Fibroblast of peridontal ligament (primary cell): ENCODE measurements around the gene NFAT5.
A peak's percentile ranks its signal among the peaks of the same experiment; 100 is the strongest.
"Not testable (repeated sequence)": the region's sequence is repeated elsewhere in the genome, so short reads cannot be mapped to it uniquely, and the experiment has no call there.

Source experiments
- DNase-seq: peaks from one replicate; pipeline ENCODE4 v3.0.0-alpha.2; 2010; ENCODE audit errors: extremely low read depth

The NFAT5 gene, protein sequence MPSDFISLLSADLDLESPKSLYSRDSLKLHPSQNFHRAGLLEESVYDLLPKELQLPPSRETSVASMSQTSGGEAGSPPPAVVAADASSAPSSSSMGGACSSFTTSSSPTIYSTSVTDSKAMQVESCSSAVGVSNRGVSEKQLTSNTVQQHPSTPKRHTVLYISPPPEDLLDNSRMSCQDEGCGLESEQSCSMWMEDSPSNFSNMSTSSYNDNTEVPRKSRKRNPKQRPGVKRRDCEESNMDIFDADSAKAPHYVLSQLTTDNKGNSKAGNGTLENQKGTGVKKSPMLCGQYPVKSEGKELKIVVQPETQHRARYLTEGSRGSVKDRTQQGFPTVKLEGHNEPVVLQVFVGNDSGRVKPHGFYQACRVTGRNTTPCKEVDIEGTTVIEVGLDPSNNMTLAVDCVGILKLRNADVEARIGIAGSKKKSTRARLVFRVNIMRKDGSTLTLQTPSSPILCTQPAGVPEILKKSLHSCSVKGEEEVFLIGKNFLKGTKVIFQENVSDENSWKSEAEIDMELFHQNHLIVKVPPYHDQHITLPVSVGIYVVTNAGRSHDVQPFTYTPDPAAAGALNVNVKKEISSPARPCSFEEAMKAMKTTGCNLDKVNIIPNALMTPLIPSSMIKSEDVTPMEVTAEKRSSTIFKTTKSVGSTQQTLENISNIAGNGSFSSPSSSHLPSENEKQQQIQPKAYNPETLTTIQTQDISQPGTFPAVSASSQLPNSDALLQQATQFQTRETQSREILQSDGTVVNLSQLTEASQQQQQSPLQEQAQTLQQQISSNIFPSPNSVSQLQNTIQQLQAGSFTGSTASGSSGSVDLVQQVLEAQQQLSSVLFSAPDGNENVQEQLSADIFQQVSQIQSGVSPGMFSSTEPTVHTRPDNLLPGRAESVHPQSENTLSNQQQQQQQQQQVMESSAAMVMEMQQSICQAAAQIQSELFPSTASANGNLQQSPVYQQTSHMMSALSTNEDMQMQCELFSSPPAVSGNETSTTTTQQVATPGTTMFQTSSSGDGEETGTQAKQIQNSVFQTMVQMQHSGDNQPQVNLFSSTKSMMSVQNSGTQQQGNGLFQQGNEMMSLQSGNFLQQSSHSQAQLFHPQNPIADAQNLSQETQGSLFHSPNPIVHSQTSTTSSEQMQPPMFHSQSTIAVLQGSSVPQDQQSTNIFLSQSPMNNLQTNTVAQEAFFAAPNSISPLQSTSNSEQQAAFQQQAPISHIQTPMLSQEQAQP (N-terminal part only)

DNA sequence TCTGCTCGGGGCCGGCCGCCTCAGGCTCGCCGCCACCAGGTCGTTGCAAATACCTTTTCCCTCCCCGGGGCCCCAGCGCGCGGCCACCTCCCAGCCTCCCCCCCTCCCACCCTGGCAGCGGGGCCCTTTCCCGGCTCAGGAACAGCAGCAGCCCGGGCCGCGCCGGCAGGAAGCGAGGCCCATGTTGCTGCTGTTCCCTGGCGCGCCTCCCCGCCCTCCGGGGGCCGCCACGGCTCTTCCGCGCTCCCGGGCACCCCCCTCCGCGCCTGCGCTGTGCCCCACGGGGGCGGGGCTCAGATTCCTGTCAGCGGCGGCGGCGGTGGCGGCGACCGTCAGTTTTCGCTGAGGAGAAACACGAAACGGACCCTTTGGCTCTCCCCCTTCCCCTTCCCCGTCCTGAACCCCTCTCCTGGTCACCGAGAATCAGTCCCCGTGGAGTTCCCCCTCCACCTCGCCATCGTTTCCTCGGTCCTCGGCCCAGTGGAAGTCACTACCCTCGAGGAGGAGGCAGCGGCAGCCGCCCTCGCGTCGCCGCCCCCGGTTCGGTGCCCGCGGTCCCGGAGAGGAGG is at the start of gene NFAT5:
Gene NFAT5 (plus strand): TSS at position 296 of the 569 bp plus-strand sequence. CDS start 336 bp downstream, outside the sequence.
- DNase-seq = peak; percentile 71

DNA sequence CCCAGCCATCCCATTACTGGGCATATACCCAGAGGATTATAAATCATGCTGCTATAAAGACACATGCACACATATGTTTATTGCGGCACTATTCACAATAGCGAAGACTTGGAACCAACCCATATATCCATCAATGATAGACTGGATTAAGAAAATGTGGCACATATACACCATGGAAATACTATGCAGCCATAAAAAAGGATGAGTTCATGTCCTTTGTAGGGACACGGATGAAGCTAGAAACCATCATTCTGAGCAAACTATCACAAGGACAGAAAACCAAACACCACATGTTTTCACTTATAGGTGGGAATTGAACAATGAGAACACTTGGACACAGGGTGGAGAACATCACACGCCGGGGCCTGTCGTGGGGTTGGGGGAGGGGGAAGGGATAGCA is 47.9 kb upstream of the NFAT5 start:
- not testable (repeated sequence) for DNase-seq

DNA sequence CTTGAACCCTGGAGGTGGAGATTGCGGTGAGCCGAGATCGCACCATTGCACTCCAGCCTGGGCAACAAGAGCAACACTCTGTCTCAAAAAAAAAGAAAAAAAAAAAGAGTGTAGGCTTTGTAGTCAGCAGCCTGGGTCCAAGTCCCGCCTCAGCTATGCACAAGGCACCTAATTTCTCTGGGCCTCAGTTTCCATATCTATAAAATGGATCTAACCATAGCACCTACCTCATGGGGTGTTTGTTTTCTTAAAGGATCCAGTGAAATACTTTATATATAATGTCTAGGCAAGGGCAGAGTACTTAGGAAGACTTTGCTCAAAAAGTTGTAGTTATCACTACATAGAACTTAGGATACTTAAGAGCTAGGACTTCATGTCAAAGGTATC is 45.4 kb upstream of the NFAT5 start:
- DNase-seq = no peak

DNA sequence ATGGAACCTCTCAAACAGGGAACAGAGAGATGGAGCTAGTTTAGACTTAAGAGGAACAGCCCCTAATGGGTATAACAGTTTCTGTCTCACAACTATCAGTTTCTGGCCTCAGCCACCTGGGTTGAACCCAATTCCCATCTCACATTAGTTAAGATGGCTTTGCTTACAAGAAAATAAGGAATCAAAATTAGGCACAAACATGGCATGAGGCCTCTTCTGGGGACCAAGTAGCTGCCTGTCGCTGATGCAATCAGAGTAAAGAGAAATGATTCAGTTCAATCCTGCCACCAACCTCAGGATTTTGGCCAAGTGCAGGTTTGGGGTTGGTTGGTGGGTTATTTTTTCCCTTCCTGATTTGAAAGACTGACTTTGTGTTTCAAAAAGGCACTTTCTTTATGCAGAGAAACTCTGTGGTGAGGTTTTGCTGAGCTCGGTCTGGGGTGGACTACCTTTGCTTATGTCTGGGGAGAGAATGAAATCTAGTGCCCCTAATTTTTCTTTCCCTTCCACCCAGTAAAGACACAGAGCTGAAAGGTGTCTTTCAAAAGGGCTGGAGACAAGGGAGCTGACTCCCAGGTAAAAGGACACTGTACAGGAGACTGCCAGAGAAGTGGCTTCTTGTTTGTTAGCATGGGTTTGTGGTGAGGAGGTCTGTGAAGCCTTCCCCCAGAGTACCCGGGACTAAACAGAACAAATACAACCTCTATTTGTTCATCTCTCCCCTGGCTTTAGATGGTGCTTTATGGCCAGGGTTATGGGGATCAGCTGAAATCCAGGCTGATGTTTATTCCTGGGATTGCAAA is 44.8 kb upstream of the NFAT5 start:
- peak; percentile 63 for DNase-seq

DNA sequence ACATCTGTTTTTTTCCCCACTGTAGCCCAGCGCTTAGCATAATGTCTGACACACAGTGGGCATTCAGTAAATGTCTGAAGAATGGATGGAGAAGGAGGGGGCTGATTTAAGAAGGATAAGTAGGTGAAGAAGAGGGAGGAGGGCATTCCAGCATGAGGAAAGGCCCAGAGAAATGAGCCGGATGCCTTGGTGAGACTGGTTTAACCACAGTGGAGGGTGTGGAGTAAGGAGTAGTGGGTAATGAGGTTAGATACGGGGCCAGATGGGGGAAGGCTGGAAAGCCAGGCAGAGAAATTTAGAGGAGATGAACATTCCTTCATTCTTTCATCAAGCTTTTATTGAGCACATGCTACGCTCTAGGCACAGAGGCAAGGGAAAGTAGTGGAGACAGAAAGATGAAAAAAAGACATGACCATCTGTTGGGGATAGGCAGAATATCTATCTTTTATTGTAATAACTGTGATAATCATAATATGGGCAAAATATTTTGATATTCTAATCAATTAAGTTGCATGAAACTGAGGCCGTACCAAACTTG is 43.7 kb upstream of the NFAT5 start:
- no peak for DNase-seq

DNA sequence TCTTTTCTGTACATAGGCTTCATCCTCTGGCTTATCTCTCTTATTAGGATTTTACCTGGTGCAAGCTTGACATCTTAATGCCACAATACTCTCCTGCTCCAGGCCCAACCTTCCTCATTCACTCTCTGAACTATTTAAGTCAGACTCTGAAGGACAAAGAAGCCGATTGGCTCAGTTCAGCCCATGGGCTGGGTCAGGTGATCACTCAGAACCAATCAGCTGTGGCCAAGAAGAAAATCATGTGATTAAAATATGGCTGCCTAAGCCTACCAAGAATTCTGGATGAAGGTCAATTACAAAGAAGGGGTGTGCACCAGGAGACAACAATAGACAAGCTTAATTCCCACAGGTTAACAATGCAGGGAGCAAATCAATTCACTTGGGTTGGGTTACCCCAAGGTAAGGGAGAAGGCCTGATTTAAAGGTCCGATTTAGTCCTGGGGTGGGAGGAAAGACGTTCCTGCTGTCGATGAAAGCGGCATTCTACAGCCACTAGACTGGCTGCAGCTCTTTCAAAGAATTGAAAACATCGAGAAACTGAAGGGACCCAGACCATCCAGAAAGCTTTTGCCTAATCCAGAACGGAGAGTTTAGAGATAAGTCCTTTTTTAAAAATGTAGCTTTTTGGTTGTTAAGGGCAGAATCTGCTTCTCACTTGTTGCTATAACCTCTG is 42.9 kb upstream of the NFAT5 start:
- DNase-seq = no peak

DNA sequence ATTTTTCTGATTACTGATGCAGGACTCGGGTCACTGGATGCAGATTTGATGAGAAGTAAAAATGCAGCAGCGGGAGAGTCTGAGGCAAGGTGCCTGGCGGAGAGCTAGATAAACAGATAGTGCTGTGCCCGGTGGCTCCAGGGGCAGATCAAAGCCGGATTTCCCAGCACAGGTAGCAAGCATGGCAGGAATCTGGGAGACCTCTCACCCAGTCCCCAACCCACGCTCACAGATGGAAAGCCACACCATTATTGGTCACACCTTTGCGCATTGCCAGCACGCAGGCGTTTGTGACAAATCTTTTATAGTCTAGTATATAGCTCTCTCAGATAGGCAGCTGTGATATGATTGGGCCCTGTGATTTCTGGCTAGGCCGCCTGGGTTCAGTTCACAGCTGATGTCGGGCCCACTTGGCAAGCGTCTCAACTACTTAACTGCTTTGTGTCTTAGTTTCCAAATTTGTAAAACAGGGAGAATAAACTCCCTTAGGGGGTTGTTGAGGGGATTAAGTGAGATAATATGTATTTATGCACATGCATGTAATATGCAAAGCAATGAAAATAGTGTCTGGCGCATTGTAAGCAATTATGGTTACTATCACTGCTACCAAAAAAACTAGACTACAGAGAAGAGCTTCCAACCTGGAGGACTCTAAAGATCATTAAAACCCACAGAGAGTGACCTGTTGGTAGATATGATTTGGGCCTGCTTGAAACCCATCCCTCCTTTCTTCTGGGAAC is 42.0 kb upstream of the NFAT5 start:
- DNase-seq = no peak

DNA sequence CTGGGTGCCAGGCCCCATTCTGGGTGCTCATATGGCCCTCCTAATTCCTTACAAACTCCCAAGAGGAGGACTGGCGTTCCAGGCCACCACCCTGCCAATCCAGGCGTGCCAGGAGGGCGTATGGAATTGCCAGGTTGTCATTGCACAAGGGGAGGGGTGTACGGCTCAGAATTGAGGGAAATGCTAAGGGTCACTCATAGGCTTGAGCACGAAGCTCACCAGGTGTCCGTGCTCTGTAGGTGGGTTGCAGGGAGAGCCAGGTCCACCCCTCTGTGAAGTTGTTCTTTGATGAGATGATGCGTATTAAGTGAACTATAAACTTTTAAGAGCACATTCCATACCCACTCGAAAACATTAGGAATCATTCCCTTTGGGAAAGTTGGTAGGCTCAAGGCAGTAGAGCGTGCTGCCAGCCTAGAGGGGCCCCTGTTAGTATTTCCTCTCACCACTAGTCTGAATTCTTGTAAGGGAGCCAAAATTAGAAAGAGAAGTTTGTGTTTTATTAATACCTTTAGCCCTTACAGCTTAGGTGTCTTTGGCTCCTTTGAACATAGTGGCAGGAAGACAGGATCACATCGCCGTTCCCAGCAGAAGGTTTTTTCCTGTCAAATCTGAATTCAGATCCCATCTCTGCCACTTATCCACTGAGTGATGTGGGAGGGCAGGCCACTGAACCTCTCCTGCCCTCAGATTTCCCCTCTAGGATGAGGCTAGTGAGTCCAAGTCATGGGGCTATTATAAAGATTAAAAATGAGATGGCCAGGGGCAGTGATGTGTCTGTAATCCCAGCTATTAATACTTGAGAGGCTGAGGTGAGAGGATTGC is 38.7 kb upstream of the NFAT5 start:
- DNase-seq = no peak

DNA sequence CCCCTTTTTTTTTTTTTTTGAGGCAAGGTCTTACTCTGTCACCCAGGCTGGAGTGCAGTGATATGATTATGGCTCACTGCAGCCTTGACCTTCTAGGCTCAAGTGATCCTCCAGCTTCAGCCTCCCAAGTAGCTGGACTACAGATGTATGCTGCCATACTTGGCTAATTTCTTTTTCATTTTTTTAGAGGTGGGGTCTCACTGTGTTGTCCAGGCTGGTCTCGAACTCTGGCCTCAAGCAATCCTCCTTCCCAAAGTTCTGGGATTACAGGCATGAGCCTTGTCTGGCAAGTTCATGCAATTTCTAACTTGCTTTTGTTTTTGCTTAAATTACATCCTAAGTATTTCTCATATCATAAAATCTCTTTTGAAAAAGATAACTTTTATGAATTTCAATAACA is 33.8 kb upstream of the NFAT5 start:
- no peak for DNase-seq

DNA sequence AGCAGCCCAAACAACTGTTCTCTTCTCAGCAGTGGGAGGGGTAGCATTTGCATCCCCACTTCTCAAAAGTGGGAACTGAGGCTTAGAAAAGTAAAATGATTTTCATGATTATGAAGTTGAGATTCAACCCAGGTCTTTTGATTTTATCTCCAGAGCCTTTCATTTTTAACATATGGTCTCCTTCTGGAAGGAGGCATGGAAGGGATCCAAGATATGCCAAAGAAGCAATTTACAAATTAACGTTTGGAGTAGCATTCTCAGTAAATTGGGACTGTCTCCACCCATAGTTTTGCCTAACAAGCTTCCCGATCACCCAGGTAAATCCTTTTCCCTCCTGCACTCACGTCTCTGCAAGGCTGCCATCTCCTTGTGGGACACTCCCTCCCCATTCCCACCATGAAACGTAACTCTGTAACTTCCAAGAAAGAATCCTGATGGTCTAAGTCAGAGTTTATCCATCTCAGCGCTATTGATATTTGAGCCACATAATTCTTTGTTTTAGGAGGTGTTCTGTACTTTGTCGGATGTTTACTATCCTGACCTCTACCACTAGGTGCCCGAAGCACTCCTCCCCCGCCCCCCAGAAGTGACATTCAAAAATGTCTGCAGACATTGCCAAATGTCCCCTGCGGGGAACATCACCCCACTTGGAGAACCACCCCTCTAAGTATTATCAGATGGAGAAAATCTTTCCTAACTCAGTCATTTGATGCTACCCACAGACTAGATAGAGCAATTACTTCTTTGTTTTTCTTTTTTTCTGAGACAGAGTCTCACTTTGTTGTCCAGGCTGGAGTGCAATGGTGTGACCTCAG is 32.9 kb upstream of the NFAT5 start:
- DNase-seq = no peak

DNA sequence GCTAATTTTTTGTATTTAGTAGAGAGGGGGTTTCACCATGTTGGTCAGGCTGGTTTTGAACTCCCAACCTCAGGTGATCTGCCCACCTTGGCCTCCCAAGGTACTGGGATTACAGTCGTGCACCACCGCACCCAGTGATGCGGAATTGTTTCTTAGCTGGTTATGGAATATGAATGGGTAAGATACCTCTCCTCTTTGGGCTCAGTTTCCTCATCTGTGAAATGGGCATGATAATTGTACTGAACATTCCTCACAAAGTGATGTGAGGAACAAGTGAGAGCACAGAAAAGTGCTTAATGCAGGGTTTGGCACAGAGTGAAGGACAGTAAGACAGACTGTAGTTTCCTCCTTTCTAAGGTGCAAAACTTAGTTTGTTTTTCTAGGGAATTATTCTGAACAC is 31.0 kb upstream of the NFAT5 start:
- DNase-seq = no peak

DNA sequence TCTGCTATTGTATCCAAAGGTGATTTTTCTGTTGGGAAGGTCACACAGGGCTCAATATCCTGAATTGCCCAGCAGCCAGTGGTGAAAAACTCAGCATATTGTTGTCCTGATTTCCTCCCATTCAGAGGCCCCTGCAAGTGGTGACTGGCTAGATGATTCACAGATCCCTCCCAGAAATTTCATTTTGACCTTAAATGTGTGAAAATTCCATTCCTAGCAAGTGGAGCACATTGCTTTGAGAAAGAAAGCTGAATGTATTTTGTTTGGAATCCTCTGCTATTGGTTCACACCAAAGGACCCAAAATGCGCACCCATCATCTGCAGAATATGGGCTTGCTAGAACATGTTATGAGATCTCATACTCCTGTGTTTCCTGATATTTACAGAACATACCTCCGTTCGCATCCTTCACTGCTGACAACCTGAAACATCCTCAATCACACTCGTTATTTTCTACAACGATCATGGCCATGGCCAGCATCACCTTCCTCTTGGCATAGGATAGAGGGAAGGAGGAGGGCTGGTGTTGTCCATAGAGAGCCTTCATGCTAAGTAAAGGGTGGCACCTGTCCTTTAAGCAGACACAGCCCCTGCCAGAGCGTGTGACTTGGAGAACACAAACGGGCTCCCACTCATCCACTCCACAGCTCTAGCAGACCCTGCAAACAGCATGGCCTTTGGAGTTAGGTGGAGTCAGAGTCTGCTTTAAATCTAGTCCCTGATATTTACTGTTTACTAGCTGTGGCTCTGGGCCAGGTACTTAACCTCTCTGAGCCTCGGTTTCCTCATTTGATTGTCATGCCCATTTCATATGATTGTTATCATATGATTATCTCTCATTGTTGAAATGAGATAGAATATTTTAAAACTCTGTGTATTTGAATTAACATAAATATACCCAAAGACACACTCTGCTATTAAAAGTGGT is 30.4 kb upstream of the NFAT5 start:
- DNase-seq = peak; percentile 48

DNA sequence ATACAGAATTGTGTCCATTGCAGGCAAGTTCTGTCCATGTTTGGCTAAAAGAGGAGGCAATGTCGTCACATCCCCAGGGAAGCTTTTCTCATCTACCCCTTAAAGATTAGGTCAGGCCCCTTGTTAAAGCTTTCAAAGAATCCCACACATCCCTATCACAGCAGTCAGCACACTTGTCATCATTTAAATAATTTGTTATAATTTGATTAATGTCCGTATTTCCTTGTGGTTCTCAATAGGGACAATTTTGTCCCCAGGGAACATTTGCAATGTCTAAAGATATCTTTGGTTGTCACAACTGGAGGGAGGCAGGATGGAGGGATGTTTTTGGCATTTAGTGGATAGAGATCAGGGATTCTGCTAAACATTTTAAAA is 28.1 kb upstream of the NFAT5 start:
- DNase-seq = no peak

DNA sequence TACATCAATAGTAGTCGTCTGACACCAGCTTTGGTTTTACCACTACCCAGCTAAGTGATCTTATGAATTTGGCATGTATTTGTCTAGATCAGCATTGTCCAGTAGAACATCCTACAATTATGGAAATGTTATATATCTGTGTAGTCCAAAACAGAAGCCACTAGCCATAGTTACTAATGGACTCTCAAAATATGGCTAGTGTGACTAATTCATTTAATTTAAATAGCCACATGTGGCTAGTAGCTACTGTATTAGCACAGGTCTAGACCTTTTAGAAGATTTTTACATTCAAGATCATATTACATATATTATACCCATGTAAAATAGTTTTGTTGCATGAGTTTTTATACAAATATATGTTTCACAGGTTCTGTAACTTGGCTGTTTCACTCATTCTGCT is 27.0 kb upstream of the NFAT5 start:
- DNase-seq = no peak

DNA sequence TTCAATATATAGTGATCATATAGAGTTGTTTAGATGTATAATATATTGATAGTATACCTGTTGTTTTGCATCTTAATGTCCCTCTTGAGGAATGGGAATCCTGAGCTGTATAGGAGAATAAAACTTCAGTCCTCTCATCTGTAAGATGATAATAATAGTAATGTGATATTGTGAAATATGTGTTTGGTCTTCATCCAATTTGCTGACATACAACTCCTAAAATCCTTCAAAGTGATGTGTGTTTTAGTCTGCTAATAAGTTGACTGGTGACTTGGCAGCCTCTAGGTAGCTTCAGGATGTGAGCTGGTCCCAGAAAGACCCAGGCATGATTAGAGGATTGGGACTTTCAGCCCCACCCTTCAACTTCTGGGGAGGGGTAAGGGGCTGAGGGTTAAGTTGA is 22.8 kb upstream of the NFAT5 start:
- peak; percentile 71 for DNase-seq

DNA sequence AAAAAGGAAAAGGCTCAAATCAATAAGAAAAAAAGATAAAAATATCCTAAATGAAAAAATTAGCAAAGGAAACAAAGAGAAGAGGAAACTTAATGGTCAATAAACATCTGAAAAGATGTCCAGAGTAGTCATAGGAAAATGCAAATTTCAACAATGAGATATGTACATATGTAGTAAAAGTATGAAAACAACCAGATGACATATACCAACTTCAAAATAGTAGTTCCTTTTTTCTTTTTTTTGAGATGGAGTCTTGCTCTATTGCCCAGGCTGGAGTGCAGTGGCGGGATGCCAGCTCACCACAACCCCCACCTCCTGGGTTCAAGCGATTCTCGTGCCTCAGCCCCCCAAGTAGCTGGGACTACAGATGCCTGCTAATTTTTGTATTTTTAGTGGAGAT is 21.7 kb upstream of the NFAT5 start:
- DNase-seq = no peak

DNA sequence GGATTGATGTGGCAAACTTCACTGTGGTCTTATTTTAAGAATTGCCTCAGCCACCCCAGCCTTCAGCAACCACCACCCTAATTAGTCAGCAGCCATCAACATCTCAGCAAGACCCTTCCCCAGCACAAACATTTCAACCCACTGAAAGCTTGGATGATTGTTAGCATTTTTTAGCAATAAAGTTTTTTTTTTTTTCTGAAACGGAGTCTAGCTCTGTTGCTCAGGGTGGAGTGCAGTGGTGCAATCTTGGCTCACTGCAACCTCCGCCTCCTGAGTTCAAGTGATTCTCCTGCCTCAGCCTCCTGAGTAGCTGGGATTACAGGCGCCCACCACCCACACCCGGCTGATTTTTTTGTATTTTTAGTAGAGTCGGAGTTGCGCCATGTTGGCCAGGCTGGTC is 19.1 kb upstream of the NFAT5 start:
- DNase-seq = not testable (repeated sequence)
